Measurements from ENCODE around the gene MPEG1. TPM values are rescaled to one million over a fixed set of nuclear protein-coding genes. Genes with fewer than 3 reads are reported as not detected.

Gene MPEG1
- total RNA-seq, 4 donors from 2014 or later: 3.6 to 35.5 (median 11.4) TPM

GRCh38 chr11:59187587-59187986 lies 25.1 kb downstream of the MPEG1 start:
- Histone ChIP-seq H3K36me3 (peaks cover 0 to 16% of the 10 kb centered on the region in 2 donors), H3K9me3 (no peaks in the 10 kb centered on the region), H3K27ac (peak overlapping the region in 1 of 4 donors; percentile 51), H3K27me3 (no peaks in the 10 kb centered on the region), H3K4me1 (peaks cover 0 to 64% (median 16%) of the 10 kb centered on the region in 3 donors), H3K4me3 (no peak overlapping the region)
- ATAC-seq: peak; percentile 88
- WGBS, 2 donors (ENCODE audit: low coverage in 1 of 2): 43 to 68% methylated on average over 3 to 4 of the region's 6 CpGs
- peak; percentile 55 for TF ChIP-seq POLR2AphosphoS5 (IDR thresholded peaks at IDR 0.05)
- no peak for TF ChIP-seq POLR2A (IDR thresholded peaks at IDR 0.05)

DNA sequence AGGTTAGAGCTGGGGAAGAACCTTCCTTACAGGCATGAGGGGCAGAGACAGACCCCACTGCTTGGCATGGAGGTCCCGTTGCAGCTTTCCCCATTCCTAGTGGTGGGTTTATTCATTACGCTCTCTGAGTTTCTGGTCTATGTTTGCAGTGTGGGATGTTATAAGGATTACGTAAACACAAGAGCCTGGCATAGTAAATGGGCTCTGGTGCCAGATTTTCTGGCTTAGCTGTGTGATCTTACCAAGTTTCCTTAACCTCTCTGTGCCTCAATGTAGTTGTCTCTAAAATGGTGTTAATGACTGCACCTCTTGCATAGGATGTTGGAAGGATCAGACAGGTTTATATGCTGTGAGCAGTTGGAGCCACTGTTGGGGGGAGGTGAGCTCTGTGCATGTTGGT lies 25.7 kb downstream of the MPEG1 start:
- TF ChIP-seq EP300 (IDR thresholded peaks at IDR 0.05) (no peak), POLR2AphosphoS5 (IDR thresholded peaks at IDR 0.05) (no peak), POLR2A (IDR thresholded peaks at IDR 0.05) (no peak), CTCF (IDR thresholded peaks at IDR 0.05) (no peak)
- no peak overlapping the region for H3K4me3 ChIP-seq
- no peaks in the 10 kb centered on the region for H3K9me3 ChIP-seq
- peaks cover 0 to 64% (median 16%) of the 10 kb centered on the region in 3 donors for H3K4me1 ChIP-seq
- peak overlapping the region in 2 of 4 donors; percentile 30 to 51 for H3K27ac ChIP-seq
- no peak for ATAC-seq
- 78% methylated on average over 2 of the region's 3 CpGs; no CpG with 5 or more reads in 1 of the 2 donors for WGBS, 2 donors (ENCODE audit: low coverage in 1 of 2)
- H3K27me3 ChIP-seq: no peaks in the 10 kb centered on the region
- H3K36me3 ChIP-seq: peaks cover 0 to 16% of the 10 kb centered on the region in 2 donors

DNA sequence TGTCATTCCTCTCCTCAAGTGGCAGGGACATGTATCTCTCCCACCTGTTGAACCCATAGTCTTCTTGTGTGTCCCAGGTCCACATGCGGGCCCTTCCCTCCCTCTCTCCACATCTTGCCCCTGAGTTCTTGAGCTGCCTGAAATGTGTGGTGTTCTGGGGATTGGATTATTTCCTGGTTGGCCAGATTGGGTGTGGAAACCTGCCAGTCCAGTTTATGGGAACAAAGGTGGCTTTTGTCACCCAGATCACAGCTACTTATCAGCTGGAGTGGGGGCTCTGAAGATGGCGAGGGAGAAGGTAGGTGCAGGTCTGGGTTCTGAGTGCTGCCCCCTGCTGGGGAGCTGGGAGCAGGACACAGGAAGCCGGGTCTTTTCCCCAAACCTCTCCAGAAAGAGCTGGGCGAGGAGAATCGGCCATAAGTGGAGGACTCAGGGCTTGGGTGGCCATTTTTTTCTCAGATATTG lies 26.6 kb downstream of the MPEG1 start:
- 51 to 80% methylated on average over 1 to 4 of the region's 5 CpGs for WGBS, 2 donors (ENCODE audit: low coverage in 1 of 2)
- no peak overlapping the region for H3K4me3 ChIP-seq
- peak overlapping the region in 2 of 4 donors; percentile 30 to 51 for H3K27ac ChIP-seq
- H3K4me1 ChIP-seq: peaks cover 0 to 64% (median 16%) of the 10 kb centered on the region in 3 donors
- no peaks in the 10 kb centered on the region for H3K27me3 ChIP-seq
- H3K36me3 ChIP-seq: peaks cover 0 to 12% of the 10 kb centered on the region in 2 donors
- no peaks in the 10 kb centered on the region for H3K9me3 ChIP-seq
- TF ChIP-seq POLR2AphosphoS5 (IDR thresholded peaks at IDR 0.05) (no peak), EP300 (IDR thresholded peaks at IDR 0.05) (no peak), CTCF (IDR thresholded peaks at IDR 0.05) (peak in 3 of 4 experiments; percentile 14 to 50 (median 34)), POLR2A (IDR thresholded peaks at IDR 0.05) (no peak)
- no peak for ATAC-seq

- H3K9me3 ChIP-seq: no peaks in the 10 kb centered on the region
- H3K36me3 ChIP-seq: peaks cover 0 to 10% of the 10 kb centered on the region in 2 donors
- WGBS, 2 donors (ENCODE audit: low coverage in 1 of 2): 64 to 69% methylated on average over 2 to 3 of the region's 5 CpGs
- no peaks in the 10 kb centered on the region for H3K27me3 ChIP-seq
- no peak for TF ChIP-seq POLR2AphosphoS5 (IDR thresholded peaks at IDR 0.05)
- TF ChIP-seq POLR2A (IDR thresholded peaks at IDR 0.05): no peak
- TF ChIP-seq EP300 (IDR thresholded peaks at IDR 0.05): no peak
- TF ChIP-seq CTCF (IDR thresholded peaks at IDR 0.05): no peak
- H3K4me3 ChIP-seq: no peak overlapping the region
- no peak for ATAC-seq
- peaks cover 0 to 64% (median 16%) of the 10 kb centered on the region in 3 donors for H3K4me1 ChIP-seq
- peak overlapping the region in 2 of 4 donors; percentile 30 to 51 for H3K27ac ChIP-seq
Observed at GRCh38 chr11:59185386-59185945, 27.3 kb downstream of the MPEG1 start.

GRCh38 chr11:59184691-59185339 lies 27.9 kb downstream of the MPEG1 start:
- no peaks in the 10 kb centered on the region for H3K9me3 ChIP-seq
- no peaks in the 10 kb centered on the region for H3K27me3 ChIP-seq
- peaks cover 0 to 60% (median 16%) of the 10 kb centered on the region in 3 donors for H3K4me1 ChIP-seq
- peak overlapping the region in 2 of 4 donors; percentile 30 to 51 for H3K27ac ChIP-seq
- no peak for ATAC-seq
- no peak overlapping the region for H3K4me3 ChIP-seq
- TF ChIP-seq CTCF (IDR thresholded peaks at IDR 0.05) (no peak), POLR2AphosphoS5 (IDR thresholded peaks at IDR 0.05) (no peak), POLR2A (IDR thresholded peaks at IDR 0.05) (no peak), EP300 (IDR thresholded peaks at IDR 0.05) (no peak)
- H3K36me3 ChIP-seq: peaks cover 0 to 10% of the 10 kb centered on the region in 2 donors
- 70 to 73% methylated on average over 4 to 5 of the region's 9 CpGs for WGBS, 2 donors (ENCODE audit: low coverage in 1 of 2)
